ENCODE measurements around the gene ZNF639.

The ZNF639 gene

DNA sequence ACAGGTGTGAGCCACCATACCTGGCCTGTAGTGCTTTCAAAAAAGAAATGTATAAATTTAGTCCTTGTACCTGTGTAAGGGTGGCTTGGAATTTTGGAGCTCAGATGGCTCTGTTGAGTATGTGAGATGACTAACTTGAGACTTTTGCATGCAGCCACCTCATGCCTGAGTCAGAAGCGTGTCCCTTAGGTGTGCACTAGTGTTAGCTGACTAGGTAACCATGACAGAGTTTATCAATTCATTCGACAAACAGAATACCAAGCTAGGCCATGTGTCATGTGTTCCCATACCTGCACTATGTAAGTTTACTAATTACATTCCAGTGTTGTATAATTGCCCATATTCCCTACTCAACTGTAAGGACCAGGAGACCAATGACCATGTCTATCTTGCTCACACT lies 4.0 kb upstream of the ZNF639 start:
- DNase-seq = no peak

- peak; percentile 54 for DNase-seq
Observed at GRCh38 chr3:179321668-179322285, 1.1 kb upstream of the ZNF639 start.

- DNase-seq = peak; percentile 77
Observed at GRCh38 chr3:179323197-179324110, 623 bp downstream of the ZNF639 start.

DNA sequence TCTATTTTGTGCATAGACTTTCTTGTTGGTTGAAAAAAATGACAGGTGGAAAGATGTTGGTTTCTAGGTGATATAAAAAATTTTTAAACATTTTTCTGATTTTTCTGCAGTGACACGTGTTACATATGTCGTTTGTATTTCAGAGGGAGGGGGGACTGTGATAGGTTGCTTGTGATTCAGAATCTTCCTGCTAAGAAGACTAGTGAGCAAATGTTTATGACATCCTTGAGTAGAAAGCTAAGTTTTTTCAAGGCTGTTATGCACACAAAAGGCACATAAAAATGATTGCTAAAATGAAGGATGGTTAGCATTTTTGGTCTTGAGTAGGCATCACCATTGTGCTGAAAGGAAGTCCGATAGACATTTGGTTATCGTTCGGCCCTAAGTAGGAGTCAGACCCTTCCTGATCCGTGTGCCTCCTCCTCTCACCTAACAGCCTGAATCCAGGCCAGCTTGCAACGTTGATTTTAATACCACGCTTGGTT lies 1.5 kb downstream of the ZNF639 start:
- DNase-seq = peak; percentile 37

DNA sequence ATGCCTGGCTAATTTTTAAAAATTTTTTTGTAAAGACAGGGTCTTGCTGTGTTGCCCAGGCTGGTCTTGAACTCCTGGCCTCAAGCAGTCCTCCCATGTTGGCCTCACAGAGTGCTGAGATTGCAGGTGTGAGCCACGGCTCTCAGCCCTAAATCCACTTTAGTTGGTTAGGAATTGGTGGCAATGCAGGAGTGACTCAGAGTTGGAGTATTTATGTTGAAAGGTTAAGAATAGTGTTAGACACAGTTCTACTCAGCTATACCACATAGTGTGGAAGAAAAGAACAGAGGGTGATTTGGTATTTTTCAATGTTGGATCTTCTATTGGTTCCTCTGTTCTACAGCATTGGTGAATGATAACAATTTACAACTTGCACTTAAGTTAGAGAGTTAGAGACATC lies 7.6 kb downstream of the ZNF639 start:
- DNase-seq = no peak

- no peak for DNase-seq
Observed at GRCh38 chr3:179332240-179332639, 9.4 kb downstream of the ZNF639 start.

GRCh38 chr3:179333084-179333483 lies 10.3 kb downstream of the ZNF639 start:
- no peak for DNase-seq

DNA sequence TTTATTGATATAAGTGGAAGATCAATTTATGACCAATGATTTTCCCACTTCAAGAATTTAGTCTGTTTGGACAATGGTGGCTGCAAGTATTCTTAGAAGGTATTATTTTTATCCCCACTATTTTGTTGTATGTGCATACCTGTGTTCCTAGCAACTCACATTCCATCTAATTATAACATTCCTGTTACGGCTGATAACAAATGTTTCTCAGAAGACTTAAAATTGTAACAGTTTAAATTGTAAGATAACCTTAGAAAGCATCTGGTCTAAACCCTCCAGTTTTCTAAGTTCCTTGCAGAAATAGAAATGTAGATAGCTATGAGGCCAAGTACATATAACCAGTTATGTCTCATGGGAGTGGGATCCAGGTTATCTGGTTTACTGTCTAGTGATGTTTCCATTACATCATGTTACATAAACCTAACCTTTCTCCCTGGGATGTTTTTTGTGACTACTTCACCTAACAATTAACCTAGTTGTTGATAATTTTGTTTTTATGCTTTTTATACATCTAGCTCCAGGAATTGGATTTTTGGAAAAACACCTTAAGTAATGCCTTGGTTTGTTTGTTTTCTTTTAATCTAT lies 13.6 kb downstream of the ZNF639 start:
- DNase-seq = no peak

DNA sequence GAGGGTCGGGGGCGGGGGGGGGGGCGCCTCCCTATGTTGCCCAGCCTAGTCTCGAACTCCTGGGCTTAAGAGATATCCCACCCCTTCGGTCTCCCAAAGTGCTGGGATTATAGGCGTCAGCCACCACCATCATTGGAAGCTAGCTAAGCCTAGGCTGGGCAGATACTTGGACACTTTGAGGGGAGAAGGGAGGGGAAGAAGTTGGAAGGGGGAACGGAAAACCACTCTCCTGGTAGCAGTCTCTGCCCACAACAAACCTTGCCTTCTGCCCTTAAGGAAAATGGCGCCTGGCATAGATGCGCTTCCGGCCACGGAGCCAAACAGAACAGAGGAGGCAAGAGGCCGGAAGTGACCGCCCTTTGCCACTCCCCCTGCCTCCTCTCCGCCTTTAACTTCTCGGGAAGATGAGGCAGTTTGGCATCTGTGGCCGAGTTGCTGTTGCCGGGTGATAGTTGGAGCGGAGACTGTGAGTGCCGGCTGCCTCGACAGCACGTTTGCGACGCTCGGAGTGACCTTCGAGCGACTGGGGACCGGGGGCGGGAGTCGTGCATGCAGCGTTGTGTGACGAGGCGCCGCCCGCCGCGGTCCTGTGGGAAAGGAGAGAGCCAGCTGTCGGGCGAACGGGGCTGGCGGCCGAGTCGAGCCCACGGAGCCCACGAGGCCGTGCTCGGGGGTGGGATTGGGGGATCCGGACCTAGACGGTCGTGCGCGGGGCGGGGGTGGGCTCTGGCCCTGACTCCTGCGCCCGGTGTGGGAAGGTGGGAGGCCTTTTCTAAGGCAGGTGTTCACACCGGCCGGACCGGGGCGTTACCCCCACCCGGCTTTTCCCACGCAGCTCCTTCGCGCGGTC lies 24.7 kb downstream of the ZNF639 start, which contains the start of gene MFN1:
MFN1 (plus strand) TSS at position 365 of the 850 bp plus-strand sequence. CDS start 1,143 bp downstream, outside the sequence.
- DNase-seq = peak; percentile 97

- no peak for DNase-seq
Observed at GRCh38 chr3:179348325-179349013, 25.6 kb downstream of the ZNF639 start.

DNA sequence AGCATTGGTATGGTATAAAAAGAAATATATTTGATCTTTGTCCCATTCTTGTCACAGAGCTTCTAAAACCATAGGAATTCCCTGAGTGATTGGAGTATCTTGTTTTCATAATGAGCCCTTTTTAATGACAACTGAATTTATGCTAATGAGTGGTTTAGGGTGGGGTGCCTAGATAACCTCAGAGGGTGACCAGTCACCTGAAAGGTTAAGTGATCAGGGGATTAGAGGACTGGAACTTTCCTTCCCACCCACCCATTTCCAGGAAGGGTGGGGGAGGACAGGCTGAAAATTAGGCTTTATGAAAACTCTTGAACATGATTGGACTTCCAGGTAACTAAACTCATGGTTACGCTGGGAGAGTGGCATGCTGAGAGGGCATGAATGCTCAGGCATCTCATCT lies 33.2 kb downstream of the ZNF639 start:
- DNase-seq = no peak

DNA sequence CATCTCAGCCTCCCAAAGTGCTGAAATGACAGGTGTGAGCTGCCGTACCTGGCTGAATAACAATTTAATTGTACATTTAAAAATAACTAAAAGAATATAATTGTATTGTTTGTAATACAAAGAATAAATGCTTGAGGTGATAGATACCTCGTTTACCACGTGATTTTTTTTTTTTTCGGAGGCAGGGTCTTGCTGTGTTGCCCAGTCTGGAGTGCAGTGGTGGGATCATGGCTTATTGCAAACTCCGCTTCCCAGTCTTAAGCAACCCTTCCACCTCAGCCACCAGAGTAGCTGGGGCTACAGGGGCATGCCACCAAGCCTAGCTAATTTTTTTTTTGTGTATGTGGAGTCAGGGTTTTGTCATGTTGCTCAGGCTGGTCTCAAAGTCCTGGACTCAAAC lies 40.5 kb downstream of the ZNF639 start:
- no peak for DNase-seq

DNA sequence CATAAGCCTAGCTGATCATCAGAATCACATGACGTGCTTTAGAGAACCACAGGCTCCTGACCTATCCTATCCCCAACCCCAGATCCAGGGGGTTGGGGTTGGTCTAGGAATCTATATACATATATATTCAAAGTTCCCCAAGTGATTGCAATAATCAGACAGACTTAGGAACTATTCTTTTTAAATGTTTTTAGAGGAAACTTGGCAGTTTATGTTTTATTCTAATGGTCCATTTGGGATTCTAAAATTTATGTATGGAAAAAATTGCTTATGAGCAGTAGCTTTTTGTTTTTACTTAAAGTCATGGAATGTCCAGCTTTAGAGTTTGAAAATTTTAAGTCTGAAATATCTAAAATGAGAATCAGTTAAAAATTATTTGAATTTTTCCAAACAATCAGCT lies 46.8 kb downstream of the ZNF639 start:
- no peak for DNase-seq

DNA sequence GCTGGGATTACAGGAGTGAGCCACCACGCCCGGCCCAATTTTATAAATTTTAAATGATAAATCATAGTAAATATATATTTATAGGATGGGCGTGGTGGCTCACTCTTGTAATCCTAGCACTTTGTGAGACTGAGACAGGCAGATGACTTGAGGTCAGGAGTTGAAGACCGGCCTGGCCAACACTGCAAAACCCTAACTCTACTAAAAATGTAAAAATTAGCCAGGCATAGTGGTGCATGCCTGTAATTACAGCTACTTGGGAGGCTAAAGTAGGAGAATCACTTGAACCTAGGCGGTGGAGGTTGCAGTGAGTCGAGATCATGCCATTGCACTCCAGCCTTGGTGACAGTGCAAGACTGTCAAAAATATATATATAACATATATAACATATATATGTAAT lies 51.1 kb downstream of the ZNF639 start:
- no peak for DNase-seq

DNA sequence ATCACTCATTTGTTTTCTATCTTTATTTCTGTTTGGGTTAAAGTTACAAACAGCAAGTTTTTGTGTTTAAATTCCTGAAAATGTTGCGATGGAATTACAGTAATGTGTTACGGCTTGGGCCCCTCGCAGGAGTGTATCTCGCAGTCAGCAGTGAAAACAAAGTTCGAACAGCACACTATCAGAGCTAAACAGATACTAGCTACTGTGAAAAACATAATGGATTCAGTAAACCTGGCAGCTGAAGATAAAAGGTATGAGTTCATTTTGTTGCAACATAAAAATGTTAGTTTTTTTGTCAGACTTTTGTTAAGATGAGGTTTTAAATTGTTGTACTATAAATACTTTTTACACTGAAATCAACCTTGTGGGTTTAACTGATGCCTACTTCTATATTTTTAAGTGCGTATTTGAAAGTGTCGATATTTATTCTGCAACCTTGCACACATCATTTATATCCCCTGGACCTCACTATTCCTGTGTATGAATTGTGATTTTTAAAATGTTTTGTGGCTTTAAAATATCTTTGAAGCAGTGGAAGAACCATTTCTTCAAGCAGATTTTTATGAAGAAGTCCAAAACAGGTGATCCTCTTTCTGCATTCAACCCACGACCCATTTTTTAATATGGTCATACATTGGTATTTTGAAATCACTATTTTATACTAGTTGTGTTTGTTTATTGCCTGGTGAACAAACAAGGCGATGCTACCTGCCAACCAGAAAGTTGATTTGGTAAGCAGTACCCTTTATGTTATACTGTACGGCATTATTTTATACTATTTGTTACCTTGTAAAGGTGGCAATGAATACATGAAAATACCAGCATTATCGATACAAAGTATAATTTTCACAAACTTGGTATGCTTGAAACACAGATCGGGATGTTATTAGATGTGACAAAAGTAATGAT lies 52.5 kb downstream of the ZNF639 start:
- no peak for DNase-seq

GRCh38 chr3:179376474-179376873 lies 53.6 kb downstream of the ZNF639 start:
- DNase-seq = no peak
